H1 (cell line): ENCODE measurements around the gene KCNAB3. TPM values are rescaled to one million over a fixed set of nuclear protein-coding genes. Genes with fewer than 3 reads are reported as not detected.

ENCODE experiments used
- CTCF ChIA-PET: fragments of 300-600 bp; sonication (Branson Sonifier 250); formaldehyde crosslinking; loops from one replicate; lab custom pipeline; 2021; ENCODE audit not compliant: partially characterized antibody; lab: Charles Lee
- POLR2A ChIA-PET: fragments of 300-600 bp; sonication (Branson Sonifier 250); formaldehyde crosslinking; loops from one replicate; lab custom pipeline; 2021; ENCODE audit warnings: inconsistent platforms; ENCODE audit not compliant: partially characterized antibody; lab: Charles Lee
- DNase-seq, 2 experiments: peaks; one replicate each; pipeline versions ENCODE4 v3.0.0 to v3.0.0-alpha.2; 2010 to 2022; ENCODE audit warnings: low spot score in 2 of 2, low read depth in 1 of 2, mixed read lengths in 1 of 2
- FAIRE-seq: peaks from 2 replicates; lab custom pipeline; 2011; peaks lifted over from hg19 to GRCh38; lab: Jason Lieb, UNC
- H2AFZ ChIP-seq: 2 replicates; pipeline ENCODE4 v1.8.1; 2012; ENCODE audit warnings: low read length, inconsistent platforms
- H2AK5ac ChIP-seq: 2 replicates; pipeline ENCODE4 v1.6.1; 2013; ENCODE audit warnings: low read depth, low read length
- H2BK120ac ChIP-seq: replicated peaks from 2 replicates; pipeline ENCODE3; 2013; ENCODE audit warnings: low read depth, low read length, inconsistent platforms
- H2BK12ac ChIP-seq: 2 replicates; pipeline ENCODE4 v1.6.1; 2013; ENCODE audit warnings: low read depth, low read length
- H2BK15ac ChIP-seq: 2 replicates; pipeline ENCODE4 v1.6.1; 2013; ENCODE audit warnings: low read length
- H2BK20ac ChIP-seq: 2 replicates; pipeline ENCODE4 v1.6.1; 2013; ENCODE audit warnings: low read length
- H2BK5ac ChIP-seq: 2 replicates; pipeline ENCODE4 v1.6.1; 2013; ENCODE audit warnings: low read depth, low read length
- H3K14ac ChIP-seq: 2 replicates; pipeline ENCODE4 v1.6.1; 2013; ENCODE audit warnings: inconsistent platforms; ENCODE audit not compliant: insufficient read length
- H3K18ac ChIP-seq: 2 replicates; pipeline ENCODE4 v1.6.1; 2013; ENCODE audit warnings: low read length; ENCODE audit errors: extremely low read depth
- H3K23ac ChIP-seq: 2 replicates; pipeline ENCODE4 v1.6.1; 2013; ENCODE audit warnings: inconsistent platforms; ENCODE audit not compliant: insufficient read length
- H3K23me2 ChIP-seq: 2 replicates; pipeline ENCODE4 v1.6.1; 2013; ENCODE audit warnings: low read depth, low read length
- H3K27ac ChIP-seq: 2 replicates; pipeline ENCODE4 v1.6.1; 2011; ENCODE audit warnings: low read depth, low read length, inconsistent platforms
- H3K27me3 ChIP-seq, 4 experiments: replicated peaks in 1 of 4; 1 replicate in 1 of 4; 2 replicates in 3 of 4; pipeline versions ENCODE4 v1.6.1 to v1.8.1; 2011 to 2013; ENCODE audit warnings: low read length in 3 of 4, mild to moderate bottlenecking in 3 of 4, inconsistent platforms in 2 of 4, mixed read lengths in 2 of 4, moderate library complexity in 1 of 4; ENCODE audit not compliant: control insufficient read depth in 3 of 4, insufficient read depth in 3 of 4; ENCODE audit errors: extremely low read depth in 1 of 4
- H3K36me3 ChIP-seq, 4 experiments: 2 replicates each; pipeline versions ENCODE4 v1.6.1 to v1.8.1; 2011 to 2013; ENCODE audit warnings: mild to moderate bottlenecking in 4 of 4, low read length in 3 of 4, moderate library complexity in 2 of 4, control low read depth in 1 of 4, inconsistent platforms in 1 of 4; ENCODE audit not compliant: insufficient read depth in 4 of 4, control insufficient read depth in 2 of 4
- H3K4ac ChIP-seq: replicated peaks from 2 replicates; pipeline ENCODE3; 2013; ENCODE audit warnings: low read length, low read depth, mixed read lengths, inconsistent platforms; ENCODE audit not compliant: insufficient read length
- H3K4me1 ChIP-seq, 4 experiments: replicated peaks in 1 of 4; 1 replicate in 1 of 4; 2 replicates in 3 of 4; pipeline versions ENCODE4 v1.6.1 to v1.8.1; 2011 to 2013; ENCODE audit warnings: low read length in 3 of 4, inconsistent platforms in 2 of 4, mixed read lengths in 1 of 4; ENCODE audit not compliant: insufficient read depth in 4 of 4, control insufficient read depth in 3 of 4
- H3K4me2 ChIP-seq, 2 experiments: 2 replicates each; pipeline versions ENCODE4 v1.6.1 to v1.8.1; 2011 to 2013; ENCODE audit warnings: low read depth in 2 of 2, low read length in 2 of 2, control low read depth in 1 of 2, inconsistent platforms in 1 of 2, mild to moderate bottlenecking in 1 of 2; ENCODE audit not compliant: insufficient read depth in 1 of 2
- H3K4me3 ChIP-seq, 4 experiments: fragments of 200-600, 300-600 bp in 1 of 4; sonication (generic), shearing (Covaris generic), sonication (Bioruptor Twin) in 1 of 4; 2 replicates each; pipeline versions ENCODE4 v1.5.1 to v1.8.1; 2011 to 2016; ENCODE audit warnings: low read length in 4 of 4, low read depth in 3 of 4, control low read depth in 2 of 4, inconsistent platforms in 2 of 4, mild to moderate bottlenecking in 2 of 4, mixed read lengths in 1 of 4, moderate library complexity in 1 of 4; ENCODE audit not compliant: insufficient read depth in 2 of 4; ENCODE audit errors: extremely low read depth in 1 of 4
- H3K56ac ChIP-seq: replicated peaks from 2 replicates; pipeline ENCODE3; 2013; ENCODE audit warnings: low read depth, mild to moderate bottlenecking, mixed read lengths, low read length, inconsistent platforms; ENCODE audit not compliant: insufficient read length
- H3K79me1 ChIP-seq: 2 replicates; pipeline ENCODE4 v1.6.1; 2013; ENCODE audit warnings: low read depth, low read length, control low read depth
- H3K79me2 ChIP-seq, 2 experiments: 2 replicates each; pipeline versions ENCODE4 v1.6.1 to v1.8.1; 2012 to 2013; ENCODE audit warnings: low read length in 2 of 2, mild to moderate bottlenecking in 2 of 2, inconsistent platforms in 1 of 2; ENCODE audit not compliant: insufficient read depth in 2 of 2, control insufficient read depth in 1 of 2
- H3K9ac ChIP-seq, 4 experiments: replicated peaks in 1 of 4; 1 replicate in 1 of 4; 2 replicates in 3 of 4; pipeline versions ENCODE4 v1.6.1 to v1.8.1; 2011 to 2013; ENCODE audit warnings: low read depth in 3 of 4, low read length in 3 of 4, control low read depth in 2 of 4, mild to moderate bottlenecking in 2 of 4, moderate library complexity in 2 of 4, inconsistent platforms in 1 of 4; ENCODE audit errors: extremely low read depth in 1 of 4
- H3K9me3 ChIP-seq, 2 experiments: 2 replicates each; pipeline versions ENCODE4 v1.6.1 to v1.8.1; 2012 to 2013; ENCODE audit warnings: mild to moderate bottlenecking in 2 of 2, moderate library complexity in 2 of 2, control low read depth in 1 of 2, inconsistent platforms in 1 of 2, low read depth in 1 of 2, low read length in 1 of 2, mixed read lengths in 1 of 2; ENCODE audit not compliant: insufficient read depth in 2 of 2
- H4K20me1 ChIP-seq, 2 experiments: replicated peaks in 1 of 2; 2 replicates each; pipeline versions ENCODE3 to v1.8.1; 2011 to 2013; ENCODE audit warnings: inconsistent platforms in 2 of 2, low read length in 2 of 2, mild to moderate bottlenecking in 1 of 2; ENCODE audit not compliant: insufficient read depth in 2 of 2, control insufficient read depth in 1 of 2
- H4K5ac ChIP-seq: 2 replicates; pipeline ENCODE4 v1.6.1; 2013; ENCODE audit warnings: low read length, low read depth, mixed read lengths, inconsistent platforms; ENCODE audit not compliant: insufficient read length
- H4K8ac ChIP-seq: 2 replicates; pipeline ENCODE4 v1.8.0; 2013; ENCODE audit warnings: mild to moderate bottlenecking, moderate library complexity, low read length, inconsistent platforms; ENCODE audit not compliant: insufficient read depth; ENCODE audit errors: extremely low read depth
- H4K91ac ChIP-seq: replicated peaks from 2 replicates; pipeline ENCODE3; 2013; ENCODE audit warnings: low read length, mixed read lengths, inconsistent platforms; ENCODE audit not compliant: insufficient read length
- CREB1 ChIP-seq: IDR thresholded peaks from 2 replicates; pipeline ENCODE4 v1.6.1; 2012; ENCODE audit warnings: inconsistent platforms
- FOSL1 ChIP-seq: IDR thresholded peaks from 2 replicates; pipeline ENCODE4 v1.6.1; 2011; ENCODE audit warnings: mild to moderate bottlenecking, low read depth, low read length, moderate library complexity; ENCODE audit not compliant: insufficient read depth
- POLR2A ChIP-seq, 2 experiments: IDR thresholded peaks; 1 replicate in 1 of 2; 2 replicates in 1 of 2; pipeline ENCODE4 v1.6.1; 2011; ENCODE audit warnings: low read depth in 2 of 2, low read length in 2 of 2, mild to moderate bottlenecking in 2 of 2; ENCODE audit errors: control extremely low read depth in 1 of 2
- RFX5 ChIP-seq: IDR thresholded peaks from 2 replicates; pipeline ENCODE4 v1.6.1; 2011; ENCODE audit warnings: low read depth, low read length, improper control_type of control experiment, borderline replicate concordance
- SP4 ChIP-seq: IDR thresholded peaks from 2 replicates; pipeline ENCODE4 v1.6.1; 2012; ENCODE audit warnings: low read length, inconsistent platforms
- TEAD4 ChIP-seq: IDR thresholded peaks from 2 replicates; pipeline ENCODE4 v1.6.1; 2012; ENCODE audit warnings: low read depth, low read length, inconsistent platforms, mixed read lengths
- YY1 ChIP-seq: IDR thresholded peaks from 2 replicates; pipeline ENCODE4 v1.6.1; 2011; ENCODE audit warnings: low read depth, mild to moderate bottlenecking, low read length
- WGBS, 2 experiments: shearing (Covaris generic) in 1 of 2; methylation state at CpG; one replicate each; pipeline versions ENCODE4 v1.1.6 to v1.1.7; 2013 to 2015; ENCODE audit warnings: low lambda C conversion rate in 2 of 2, mixed read lengths in 2 of 2, inconsistent platforms in 1 of 2, low coverage in 1 of 2, missing lambda C conversion rate in 1 of 2; ENCODE audit not compliant: insufficient replicate concordance in 2 of 2, insufficient coverage in 1 of 2, insufficient read length in 1 of 2; ENCODE audit errors: extremely low coverage in 1 of 2, missing lambda C conversion rate in 1 of 2; 5-methylcytosine and 5-hydroxymethylcytosine counted together
- polyA plus RNA-seq, 7 experiments: library from polyadenylated mRNA; depleted of rRNA in 3 of 7; stranded (reverse) in 5 of 7; unstranded in 2 of 7; fragments of >200 nt in 5 of 7; fragments of 200-250 nt in 2 of 7; gene quantifications; 1 replicate in 5 of 7; 2 replicates in 1 of 7; 4 replicates in 1 of 7; pipeline versions ENCODE4 v1.2.1 to v1.2.3, GENCODE V29; 2011 to 2013; ENCODE audit warnings: missing spikeins in 2 of 7, mixed read lengths in 2 of 7
- total RNA-seq: library from RNA; stranded (reverse); fragmentation: NEBNext Ultra II Directional; extraction: Animal tissue kit (Norgen Biotek cat#: 25700); gene quantifications from 2 replicates; pipeline ENCODE4 v1.2.1, GENCODE V29; 2021
- TF ChIP-seq, protein P1 (sequence below): IDR thresholded peaks from 2 replicates; pipeline ENCODE4 v1.6.1; 2011; ENCODE audit warnings: low read length, improper control_type of control experiment
- TF ChIP-seq, protein P2 (sequence below): IDR thresholded peaks from 2 replicates; pipeline ENCODE4 v1.6.1; 2011; ENCODE audit warnings: low read depth, mild to moderate bottlenecking, low read length; ENCODE audit not compliant: insufficient read depth

KCNAB3 gene
- total and polyA plus RNA-seq, 2 of the 8 experiments (the other 6 are each of a cell fraction or from before 2014, with no cell fraction given): 1.7 to 2.4 TPM

- no peak overlapping the region for H3K4me3 ChIP-seq
- no peak overlapping the region for H2BK12ac ChIP-seq
- H3K9me3 ChIP-seq: no peaks in the 10 kb centered on the region
- CTCF ChIA-PET: interaction anchor here (0.6 to 1.8 kb wide), 5 partner anchors 20 to 29 kb away, joined by 3 to 6 read pairs (median 3); no protein-coding TSS in a partner anchor
- H3K4me1 ChIP-seq: no peaks in the 10 kb centered on the region
- no peaks in the 10 kb centered on the region; a peak in 2 of 7 replicates for H3K27me3 ChIP-seq
- no peak overlapping the region for H3K4me2 ChIP-seq
- H3K79me2 ChIP-seq: no peaks in the 10 kb centered on the region
- DNase-seq (no peak), FAIRE-seq (no peak)
- H4K8ac ChIP-seq: no peak overlapping the region
- H2AK5ac ChIP-seq: no peak overlapping the region
- H2BK20ac ChIP-seq: no peak overlapping the region
- POLR2A ChIA-PET: interaction anchor here (1.4 kb wide), 1 partner anchor 8 kb away, joined by 3 read pairs; no protein-coding TSS in a partner anchor
- H3K36me3 ChIP-seq: no peaks in the 10 kb centered on the region
- no peak overlapping the region for H4K91ac ChIP-seq
- H4K20me1 ChIP-seq: no peaks in the 10 kb centered on the region
- no peak overlapping the region for H3K14ac ChIP-seq
- H3K9ac ChIP-seq: no peak overlapping the region; a peak in 1 of 7 replicates
- H2BK15ac ChIP-seq: no peak overlapping the region
- H3K23me2 ChIP-seq: no peaks in the 10 kb centered on the region
- no peak overlapping the region for H2BK120ac ChIP-seq
- WGBS, 2 experiments: 83% methylated on average over 2 of the region's 2 CpGs; no CpG with 5 or more reads in 1 of the 2 experiments
- no peak overlapping the region for H3K23ac ChIP-seq
- no peak overlapping the region for H4K5ac ChIP-seq
- no peak overlapping the region for H2AFZ ChIP-seq
- no peak overlapping the region for H2BK5ac ChIP-seq
- H3K18ac ChIP-seq: no peak overlapping the region
- H3K27ac ChIP-seq: no peak overlapping the region
- no peak overlapping the region for H3K56ac ChIP-seq
- TF ChIP-seq CREB1: no peak
- TF ChIP-seq POLR2A (IDR thresholded peaks at IDR 0.05; ENCODE audit: control extremely low read depth in 1 of 2, low read depth in 2 of 2, low read length in 2 of 2): no peak
- TF ChIP-seq, protein P1, sequence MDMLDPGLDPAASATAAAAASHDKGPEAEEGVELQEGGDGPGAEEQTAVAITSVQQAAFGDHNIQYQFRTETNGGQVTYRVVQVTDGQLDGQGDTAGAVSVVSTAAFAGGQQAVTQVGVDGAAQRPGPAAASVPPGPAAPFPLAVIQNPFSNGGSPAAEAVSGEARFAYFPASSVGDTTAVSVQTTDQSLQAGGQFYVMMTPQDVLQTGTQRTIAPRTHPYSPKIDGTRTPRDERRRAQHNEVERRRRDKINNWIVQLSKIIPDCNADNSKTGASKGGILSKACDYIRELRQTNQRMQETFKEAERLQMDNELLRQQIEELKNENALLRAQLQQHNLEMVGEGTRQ: no peak
- TF ChIP-seq YY1: no peak
- TF ChIP-seq TEAD4: no peak
- no peak for TF ChIP-seq RFX5
- TF ChIP-seq, protein P2, sequence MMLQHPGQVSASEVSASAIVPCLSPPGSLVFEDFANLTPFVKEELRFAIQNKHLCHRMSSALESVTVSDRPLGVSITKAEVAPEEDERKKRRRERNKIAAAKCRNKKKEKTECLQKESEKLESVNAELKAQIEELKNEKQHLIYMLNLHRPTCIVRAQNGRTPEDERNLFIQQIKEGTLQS: no peak
- TF ChIP-seq FOSL1: no peak
- TF ChIP-seq SP4: no peak
- TF ChIP-seq, all 59 proteins: peak for 0
- no peak overlapping the region for H3K4ac ChIP-seq
- no peaks in the 10 kb centered on the region for H3K79me1 ChIP-seq
Observed at GRCh38 chr17:7961421-7961820, 31.8 kb upstream of the KCNAB3 start.
